NB4 (cell line): Measurements from ENCODE around the gene PHACTR1.

Source experiments
- POLR2A ChIP-seq: IDR thresholded peaks from 2 replicates; pipeline ENCODE4 v1.6.1; 2011; ENCODE audit warnings: mild to moderate bottlenecking; ENCODE audit not compliant: insufficient read length; ENCODE audit errors: extremely low read depth
- TF ChIP-seq, protein P1 (sequence below): IDR thresholded peaks from one replicate; pipeline ENCODE4 v1.5.1; 2012; ENCODE audit warnings: low read depth, low read length

DNA sequence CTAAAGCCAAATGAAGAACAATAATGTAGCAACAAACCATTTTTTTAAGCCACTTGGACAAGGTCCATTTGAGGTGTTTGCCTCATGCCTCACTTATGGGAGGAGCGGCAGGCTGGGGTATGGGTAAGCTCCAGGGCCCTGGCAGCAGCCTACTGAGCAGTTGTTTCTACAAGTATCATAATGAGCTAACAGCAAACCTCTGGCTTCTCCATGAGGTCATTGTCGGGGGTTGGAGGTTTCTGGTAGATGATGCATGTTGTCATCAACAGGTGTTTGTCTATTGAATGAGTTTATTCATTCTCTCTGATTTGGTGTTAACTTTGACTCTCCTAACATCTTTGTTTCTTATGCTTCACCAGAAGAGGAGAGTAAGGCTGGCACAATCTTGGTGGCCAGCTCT is 461.1 kb downstream of the PHACTR1 start:
- TF ChIP-seq, protein P1, sequence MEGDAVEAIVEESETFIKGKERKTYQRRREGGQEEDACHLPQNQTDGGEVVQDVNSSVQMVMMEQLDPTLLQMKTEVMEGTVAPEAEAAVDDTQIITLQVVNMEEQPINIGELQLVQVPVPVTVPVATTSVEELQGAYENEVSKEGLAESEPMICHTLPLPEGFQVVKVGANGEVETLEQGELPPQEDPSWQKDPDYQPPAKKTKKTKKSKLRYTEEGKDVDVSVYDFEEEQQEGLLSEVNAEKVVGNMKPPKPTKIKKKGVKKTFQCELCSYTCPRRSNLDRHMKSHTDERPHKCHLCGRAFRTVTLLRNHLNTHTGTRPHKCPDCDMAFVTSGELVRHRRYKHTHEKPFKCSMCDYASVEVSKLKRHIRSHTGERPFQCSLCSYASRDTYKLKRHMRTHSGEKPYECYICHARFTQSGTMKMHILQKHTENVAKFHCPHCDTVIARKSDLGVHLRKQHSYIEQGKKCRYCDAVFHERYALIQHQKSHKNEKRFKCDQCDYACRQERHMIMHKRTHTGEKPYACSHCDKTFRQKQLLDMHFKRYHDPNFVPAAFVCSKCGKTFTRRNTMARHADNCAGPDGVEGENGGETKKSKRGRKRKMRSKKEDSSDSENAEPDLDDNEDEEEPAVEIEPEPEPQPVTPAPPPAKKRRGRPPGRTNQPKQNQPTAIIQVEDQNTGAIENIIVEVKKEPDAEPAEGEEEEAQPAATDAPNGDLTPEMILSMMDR, result no peak
- no peak for TF ChIP-seq POLR2A
